HG03135 (cell line): ENCODE measurements around the gene PPARD.

Experiments
- ATAC-seq: cut with Tn5 transposase; IDR thresholded peaks from one replicate; pipeline ENCODE4 v1.9.1; 2021; ENCODE audit warnings: mild to moderate bottlenecking, moderate library complexity; ENCODE audit not compliant: unreplicated experiment

The PPARD gene

GRCh38 chr6:35465646-35466045 is 123.3 kb downstream of the PPARD start:
- no peak for ATAC-seq

DNA sequence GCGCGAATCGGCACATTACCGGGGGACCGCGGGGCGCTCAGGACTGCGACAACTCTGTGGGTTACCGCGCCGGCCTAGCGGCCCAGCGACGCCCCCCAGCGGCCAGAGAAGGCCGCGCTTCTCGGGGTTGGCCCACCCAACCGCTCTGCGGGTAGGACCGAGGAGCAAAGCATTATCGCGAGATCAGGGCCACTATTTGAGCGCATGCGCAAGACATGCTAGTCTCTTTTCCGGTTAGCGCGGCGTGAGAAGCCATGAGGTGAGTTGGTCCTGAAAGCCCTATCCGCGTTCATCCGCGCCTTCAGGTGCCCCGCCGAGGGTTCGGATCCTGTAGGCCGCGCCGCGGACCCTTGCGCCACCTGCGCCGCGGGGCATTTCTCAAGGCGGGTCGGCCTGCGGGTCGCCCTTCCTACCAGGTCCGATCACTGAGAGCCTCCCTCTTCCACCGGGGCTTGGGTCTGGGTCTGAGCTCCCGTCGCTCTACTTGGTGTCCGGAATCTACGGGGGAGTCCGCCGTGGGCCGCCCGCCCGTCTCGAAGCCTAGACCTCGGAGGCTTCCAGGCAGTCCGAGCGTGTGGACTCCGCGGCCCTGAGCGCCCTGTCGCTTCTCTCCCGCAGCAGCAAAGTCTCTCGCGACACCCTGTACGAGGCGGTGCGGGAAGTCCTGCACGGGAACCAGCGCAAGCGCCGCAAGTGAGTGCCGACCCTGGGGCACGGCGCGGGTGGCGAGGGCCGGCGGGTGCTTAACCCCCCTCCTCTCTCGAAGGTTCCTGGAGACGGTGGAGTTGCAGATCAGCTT is 126.0 kb downstream of the PPARD start, which contains the start of gene RPL10A:
TSS of gene RPL10A (plus strand) at position 221 of the 799 bp plus-strand sequence. CDS start at position 255, 34 bp downstream.
- ATAC-seq, result peak; percentile 77

- ATAC-seq, result peak; percentile 6
Measured at GRCh38 chr6:35468980-35469750, 126.8 kb downstream of the PPARD start.

GRCh38 chr6:35469751-35470662 is 127.6 kb downstream of the PPARD start:
- ATAC-seq, result no peak

GRCh38 chr6:35470663-35471120 is 128.3 kb downstream of the PPARD start:
- ATAC-seq, result no peak

DNA sequence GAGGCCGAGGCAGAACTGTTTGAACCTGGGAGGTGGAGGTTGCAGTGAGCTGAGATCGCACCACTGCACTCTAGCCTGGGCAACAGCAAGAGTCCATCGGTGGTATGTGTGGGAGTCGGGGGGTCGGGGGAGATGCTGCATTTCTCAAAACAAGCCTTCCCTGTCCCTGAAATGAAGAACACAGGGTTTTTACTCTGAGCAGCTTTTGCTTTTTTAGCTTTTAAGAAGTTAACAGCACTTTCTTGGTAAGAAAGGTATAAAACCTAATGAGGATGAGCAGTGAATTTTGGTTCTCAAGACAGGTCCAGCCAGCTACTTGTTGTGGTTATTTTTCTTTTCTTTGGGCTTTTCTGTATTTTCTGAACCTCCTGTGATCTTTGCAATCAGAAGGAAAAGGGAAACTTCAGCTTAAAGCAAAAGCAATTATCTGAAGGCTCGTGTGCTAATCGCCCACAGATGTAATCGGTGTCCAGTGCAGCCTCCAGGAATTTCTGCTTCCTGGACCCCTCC is 129.5 kb downstream of the PPARD start:
- ATAC-seq, result no peak

- ATAC-seq, result no peak
Measured at GRCh38 chr6:35473075-35473849, 130.9 kb downstream of the PPARD start.

- ATAC-seq, result no peak
Measured at GRCh38 chr6:35473850-35474130, 131.4 kb downstream of the PPARD start.

DNA sequence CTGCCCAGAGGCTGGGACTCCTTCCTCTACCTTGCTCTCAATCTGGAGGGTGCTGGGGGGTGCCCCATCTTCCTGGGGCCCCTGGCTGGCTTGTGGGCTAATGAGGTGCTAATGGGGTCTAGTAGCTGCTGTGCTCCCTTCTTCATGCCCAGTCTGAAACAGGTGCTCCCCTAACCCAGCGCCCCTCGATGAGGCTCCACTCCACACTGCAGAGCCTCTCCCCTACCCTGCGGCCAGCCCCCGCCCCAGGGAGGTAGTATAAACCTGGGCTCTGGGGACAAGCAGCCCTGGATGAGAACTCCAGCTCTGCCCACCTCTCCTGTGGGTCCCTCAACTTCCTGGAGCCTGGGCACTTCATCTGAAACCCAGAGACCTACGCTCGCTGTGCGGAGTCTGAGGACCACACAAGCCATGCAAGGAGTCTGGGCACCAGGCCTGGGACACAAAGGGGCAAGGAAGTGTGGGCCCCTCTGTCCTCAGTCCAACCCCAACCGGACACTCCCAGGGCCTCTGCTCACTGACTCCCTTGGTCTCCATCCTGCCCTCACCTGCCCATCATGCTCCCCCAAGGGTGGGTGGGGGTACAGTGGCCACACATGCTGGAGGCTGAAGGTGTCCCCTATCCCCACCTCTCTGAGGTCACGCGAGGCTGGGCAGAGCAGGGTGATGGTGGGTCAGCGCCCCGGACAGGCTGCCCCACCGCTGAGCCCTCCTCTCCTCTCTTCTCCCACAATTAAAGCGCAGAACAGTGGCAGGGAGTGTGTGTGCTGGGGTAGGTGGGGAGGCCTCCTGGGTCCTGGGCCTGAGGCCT is 132.0 kb downstream of the PPARD start:
- ATAC-seq, result no peak

DNA sequence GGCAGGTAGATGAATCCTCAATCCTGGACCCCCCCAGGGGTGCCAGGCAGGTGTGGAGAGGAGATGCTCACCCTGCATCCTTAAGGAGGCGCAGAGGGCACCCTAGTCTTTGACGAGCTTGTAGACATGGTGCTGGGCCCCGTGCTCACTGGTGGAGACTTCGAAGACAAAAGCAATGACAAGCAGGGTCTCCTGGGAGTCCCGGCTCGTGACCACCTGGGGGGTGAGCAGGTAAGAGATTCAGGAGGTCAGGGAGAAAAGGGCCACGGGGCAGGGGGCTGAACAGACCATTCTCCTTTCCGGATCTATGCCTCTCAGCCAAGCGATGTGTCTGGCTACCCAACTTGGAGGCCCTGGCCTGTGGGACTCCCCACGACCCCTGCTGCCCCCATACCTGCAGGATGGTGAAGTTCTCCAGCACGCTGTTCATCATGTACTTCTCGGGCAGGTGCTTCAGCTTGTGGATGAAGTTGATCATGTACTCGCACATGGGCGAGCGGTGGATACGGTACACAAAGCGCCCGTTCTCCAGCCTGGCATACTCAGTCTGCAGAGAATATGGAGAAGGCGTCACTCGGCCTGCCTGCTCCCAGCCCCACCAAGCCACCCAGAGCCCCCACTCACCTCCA is 132.7 kb downstream of the PPARD start:
- ATAC-seq, result no peak

DNA sequence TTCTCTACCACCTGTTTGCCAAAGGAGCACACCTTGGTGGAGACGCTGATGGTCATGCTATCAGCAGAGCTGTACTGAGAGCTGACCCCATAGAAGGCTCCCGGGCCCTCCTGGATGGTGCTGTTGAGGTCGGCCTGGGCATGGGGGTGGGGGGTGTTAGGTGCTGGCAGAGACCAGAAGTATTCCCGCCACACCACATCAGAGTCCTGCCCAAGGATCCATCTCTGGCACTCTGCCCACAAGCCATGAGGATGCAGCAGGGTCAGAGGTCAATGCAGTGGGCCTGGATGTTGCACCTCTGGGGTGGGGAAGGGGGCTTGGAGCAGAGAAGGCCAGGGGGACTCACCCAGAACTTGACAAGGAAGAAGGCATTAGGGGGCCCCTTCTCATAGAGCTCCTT is 133.2 kb downstream of the PPARD start:
- ATAC-seq, result no peak

- ATAC-seq, result no peak
Measured at GRCh38 chr6:35476004-35476403, 133.6 kb downstream of the PPARD start.

- no peak for ATAC-seq
Measured at GRCh38 chr6:35477028-35477427, 134.7 kb downstream of the PPARD start.
